Right lobe of liver (tissue), 4 donors: Measurements from ENCODE around the gene NF1.

Source experiments
- CTCF ChIP-seq, 4 donors: fragments of 200-600 bp in 3 of 4; fragments of 450-650 bp in 1 of 4; IDR thresholded peaks; one replicate each; pipeline versions ENCODE4 v1.5.1 to v1.8.0; 2016 to 2022; ENCODE audit warnings: antibody characterized with exemption in 4 of 4, mild to moderate bottlenecking in 2 of 4
- POLR2A ChIP-seq: fragments of 450-650 bp; IDR thresholded peaks from one replicate; pipeline ENCODE4 v1.6.1; 2017; ENCODE audit warnings: antibody characterized with exemption, mild to moderate bottlenecking
- donor health status: DM: no; HTN: no; CAD: no.
- donor health status: DM: no; HTN: no; CAD: no.
- donor health status: DM: no; HTN: yes; CAD: no.

- TF ChIP-seq CTCF (IDR thresholded peaks at IDR 0.05) (no peak), POLR2A (no peak)
These were observed 146.3 kb downstream of the NF1 start for GRCh38 chr17:31241116-31241515.
